Heart left ventricle (tissue), 16 donors: ENCODE results near the gene MTM1. TPM values are rescaled to one million over a fixed set of nuclear protein-coding genes. Genes with fewer than 3 reads are reported as not detected.

Experiments
- ATAC-seq, 4 donors: fragments of 200-7000 bp; cut with Tn5 transposase; one replicate each; pipeline ENCODE4 v1.9.1; 2020 to 2022; ENCODE audit warnings: moderate library complexity in 4 of 4, mild to moderate bottlenecking in 3 of 4, moderate number of reproducible peaks in 1 of 4
- DNase-seq, 5 donors: peaks; one replicate each; pipeline ENCODE4 v3.0.0-alpha.2; 2020
- H3K27ac ChIP-seq, 12 donors: fragments of 200-600 bp; sonication (generic) in 4 of 12; one replicate each; pipeline versions ENCODE4 v1.5.0 to v1.8.0; 2016 to 2022; ENCODE audit warnings: mild to moderate bottlenecking in 2 of 12
- H3K27me3 ChIP-seq, 9 donors: fragments of 200-600 bp; sonication (generic) in 2 of 9; one replicate each; pipeline versions ENCODE4 v1.5.1 to v1.8.0; 2016 to 2022; ENCODE audit warnings: mild to moderate bottlenecking in 3 of 9
- H3K36me3 ChIP-seq, 9 donors: fragments of 200-600 bp; sonication (generic) in 2 of 9; one replicate each; pipeline versions ENCODE4 v1.5.0 to v1.8.0; 2018 to 2022; ENCODE audit warnings: mild to moderate bottlenecking in 2 of 9
- H3K4me1 ChIP-seq, 12 donors: fragments of 200-600 bp; sonication (generic) in 4 of 12; one replicate each; pipeline versions ENCODE4 v1.5.0 to v1.8.0; 2016 to 2022; ENCODE audit warnings: mild to moderate bottlenecking in 3 of 12
- H3K4me3 ChIP-seq, 12 donors: fragments of 200-600 bp; sonication (generic) in 4 of 12; one replicate each; pipeline versions ENCODE4 v1.5.0 to v1.8.0; 2017 to 2022; ENCODE audit warnings: mild to moderate bottlenecking in 9 of 12, moderate library complexity in 4 of 12
- H3K9me3 ChIP-seq, 12 donors: fragments of 200-600 bp; sonication (generic) in 4 of 12; one replicate each; pipeline versions ENCODE4 v1.5.0 to v1.8.0; 2016 to 2022; ENCODE audit warnings: mild to moderate bottlenecking in 1 of 12
- CTCF ChIP-seq, 12 donors: fragments of 200-600 bp; sonication (generic) in 4 of 12; IDR thresholded peaks; one replicate each; pipeline versions ENCODE4 v1.5.0 to v1.8.0; 2018 to 2022; ENCODE audit warnings: antibody characterized with exemption in 12 of 12, mild to moderate bottlenecking in 5 of 12
- POLR2A ChIP-seq, 2 donors: fragments of 450-650 bp; IDR thresholded peaks; one replicate each; pipeline ENCODE4 v1.6.1; 2017; ENCODE audit warnings: antibody characterized with exemption in 2 of 2, mild to moderate bottlenecking in 2 of 2, moderate library complexity in 2 of 2
- WGBS, 4 donors: extraction: QIAGEN DNeasy Blood & Tissue Kit in 2 of 4; methylation state at CpG; one replicate each; pipeline versions ENCODE4 v1.1.5 to v1.1.7; 2013 to 2018; 5-methylcytosine and 5-hydroxymethylcytosine counted together
- intact Hi-C, 10 donors: fragments of 100-400 bp; cut with DNase I; formaldehyde crosslinking; loops; one replicate each; pipeline versions ENCODE4 v1.11.1 to v1.14.2; 2022
- polyA plus RNA-seq, 2 donors: library from polyadenylated mRNA; stranded (reverse); fragments of 200-250 nt; gene quantifications; one replicate each; pipeline ENCODE4 v1.2.3, GENCODE V29; 2013
- total RNA-seq, 9 donors: library from RNA; depleted of rRNA in 2 of 9; stranded (reverse); fragments of >200 nt in 2 of 9; fragmentation: NEBNext Ultra II Directional in 3 of 9; extraction: Animal tissue kit (Norgen Biotek cat#: 25700) in 3 of 9; gene quantifications; one replicate each; pipeline versions ENCODE4 v1.1.0 to v1.2.4, GENCODE V29; 2016 to 2023
- donor health status: ischemic (EF 13 %, LVEDD 7.1; RV severe dilation, severe dysfunction).
- donor health status: healthy with polysubstance abuse.
- donor health status: DM: no; HTN: yes; CAD: no.
- donor health status: DM: no; HTN: no; CAD: no.
- donor health status: ischemic (EF 25% LVEDD 6.9; RV normal size, moderate dysfunction).
- donor health status: ischemic (EF 25% LVEDD 5.7; RV mildly dilated, moderate dysfunction).
- donor health status: healthy.
- donor health status: DM: yes; HTN: yes; CAD: no.
- donor health status: ischemic (EF 35%, LVEDD 5.7; RV mildly dilated, moderate dysfunction).
- donor health status: nonischemic (EF 11% LVEDD 7.7; RV severe dilation, severe dysfunction).
- donor health status: DM: yes; HTN: yes; CAD: no.
- donor health status: PGD.
- donor health status: ischemic (EF 29% LVEDD 5.4; RV normal size, mild dysfunction).
- donor health status: nonischemic (EF 23%, LVEDD 6.1; RV moderate dilation, normal function).

The MTM1 gene
- total and polyA plus RNA-seq, 11 donors = 2.2 to 18.9 (median 10.1) TPM

- WGBS, 4 donors = 64 to 94% (median 82%) methylated on average over 2 of the region's 2 CpGs
- DNase-seq = no peak
- ATAC-seq = no peak
- H3K9me3 ChIP-seq = no peaks in the 10 kb centered on the region
- H3K27me3 ChIP-seq = no peaks in the 10 kb centered on the region
- no peak overlapping the region for H3K4me3 ChIP-seq
- TF ChIP-seq POLR2A (IDR thresholded peaks at IDR 0.05) (no peak), CTCF (IDR thresholded peaks at IDR 0.05) (no peak)
- no peak overlapping the region for H3K27ac ChIP-seq
- peaks cover 0 to 53% (median 13%) of the 10 kb centered on the region in 9 donors for H3K36me3 ChIP-seq
- intact Hi-C loops = no loop called here
- no peaks in the 10 kb centered on the region for H3K4me1 ChIP-seq
Observed at GRCh38 chrX:150621652-150622051, 53.2 kb downstream of the MTM1 start.

GRCh38 chrX:150623583-150623982 lies 55.2 kb downstream of the MTM1 start:
- H3K27me3 ChIP-seq = no peaks in the 10 kb centered on the region
- no peaks in the 10 kb centered on the region for H3K9me3 ChIP-seq
- DNase-seq = no peak
- no peak for TF ChIP-seq POLR2A (IDR thresholded peaks at IDR 0.05)
- no peak for TF ChIP-seq CTCF (IDR thresholded peaks at IDR 0.05)
- H3K4me1 ChIP-seq = no peaks in the 10 kb centered on the region
- no peak overlapping the region for H3K4me3 ChIP-seq
- ATAC-seq = no peak
- intact Hi-C loops = no loop called here
- no peak overlapping the region for H3K27ac ChIP-seq
- H3K36me3 ChIP-seq = peaks cover 0 to 56% (median 13%) of the 10 kb centered on the region in 9 donors

GRCh38 chrX:150625097-150625496 lies 56.7 kb downstream of the MTM1 start:
- no peak for DNase-seq
- TF ChIP-seq CTCF (IDR thresholded peaks at IDR 0.05) (no peak), POLR2A (IDR thresholded peaks at IDR 0.05) (no peak)
- peaks cover 0 to 53% (median 4%) of the 10 kb centered on the region in 9 donors for H3K36me3 ChIP-seq
- no peak overlapping the region for H3K27ac ChIP-seq
- H3K4me1 ChIP-seq = no peaks in the 10 kb centered on the region
- intact Hi-C loops = no loop called here
- no peak overlapping the region for H3K4me3 ChIP-seq
- no peaks in the 10 kb centered on the region for H3K9me3 ChIP-seq
- H3K27me3 ChIP-seq = no peaks in the 10 kb centered on the region
- 78 to 94% (median 84%) methylated on average over 6 of the region's 6 CpGs for WGBS, 4 donors
- no peak for ATAC-seq

GRCh38 chrX:150625875-150626274 lies 57.5 kb downstream of the MTM1 start:
- no peak for ATAC-seq
- 84 to 96% (median 92%) methylated on average over 3 of the region's 3 CpGs for WGBS, 4 donors

More at GRCh38 chrX:150625875-150626274, 57.5 kb downstream of the MTM1 start:
- Histone ChIP-seq H3K4me1 (no peaks in the 10 kb centered on the region), H3K4me3 (no peak overlapping the region), H3K36me3 (peaks cover 0 to 52% (median 10%) of the 10 kb centered on the region in 9 donors), H3K27me3 (no peaks in the 10 kb centered on the region), H3K9me3 (no peaks in the 10 kb centered on the region), H3K27ac (no peak overlapping the region)
- DNase-seq = no peak
- TF ChIP-seq POLR2A (IDR thresholded peaks at IDR 0.05) = no peak
- TF ChIP-seq CTCF (IDR thresholded peaks at IDR 0.05) = no peak
- intact Hi-C loops = no loop called here
